Large intestine (tissue), 3 donors: ENCODE results near the gene NTM. TPM values are rescaled to one million over a fixed set of nuclear protein-coding genes. Genes with fewer than 3 reads are reported as not detected.

Experiments used
- DNase-seq, 2 donors: peaks; one replicate each; pipeline versions ENCODE4 v3.0.0 to v3.0.0-alpha.2; 2013
- H3K27ac ChIP-seq: one replicate; pipeline ENCODE4 v1.5.1; 2013; ENCODE audit warnings: low read length
- H3K27me3 ChIP-seq: 2 replicates; pipeline ENCODE4 v1.6.1; 2013; ENCODE audit warnings: low read length; ENCODE audit not compliant: control insufficient read depth, insufficient read depth
- H3K36me3 ChIP-seq: 2 replicates; pipeline ENCODE4 v1.6.1; 2013; ENCODE audit warnings: low read length; ENCODE audit not compliant: control insufficient read depth, insufficient read depth
- H3K4me1 ChIP-seq: one replicate; pipeline ENCODE4 v1.6.1; 2013; ENCODE audit warnings: low read length; ENCODE audit not compliant: control insufficient read depth, insufficient read depth
- H3K4me3 ChIP-seq: one replicate; pipeline ENCODE4 v1.5.1; 2013; ENCODE audit warnings: low read length
- H3K9me3 ChIP-seq: one replicate; pipeline ENCODE4 v1.6.1; 2013; ENCODE audit warnings: mild to moderate bottlenecking, low read depth, low read length, moderate library complexity; ENCODE audit not compliant: control insufficient read depth
- WGBS: methylation state at CpG from one replicate; pipeline ENCODE4 v1.1.5; 2013; ENCODE audit warnings: low lambda C conversion rate; ENCODE audit not compliant: insufficient coverage; 5-methylcytosine and 5-hydroxymethylcytosine counted together
- polyA plus RNA-seq: library from polyadenylated mRNA; unstranded; fragments of 120-200 nt; gene quantifications from one replicate; pipeline ENCODE4 v1.2.1, GENCODE V29; 2013

Gene NTM
- polyA plus RNA-seq, 1 donor, result 17.2 TPM

GRCh38 chr11:131894615-131895544 is 524.5 kb downstream of the NTM start:
- no peak overlapping the region for H3K4me3 ChIP-seq
- peaks cover 4% of the 10 kb centered on the region for H3K4me1 ChIP-seq
- H3K36me3 ChIP-seq, result no peaks in the 10 kb centered on the region
- H3K27me3 ChIP-seq, result no peaks in the 10 kb centered on the region
- no peak overlapping the region for H3K27ac ChIP-seq
- DNase-seq, result no peak
- H3K9me3 ChIP-seq, result no peaks in the 10 kb centered on the region
- 100% methylated on average over 1 of the region's 10 CpGs for WGBS

- WGBS, result no CpG with 5 or more reads among the region's 2 CpGs
- DNase-seq, result no peak
Observed at GRCh38 chr11:131895865-131896264, 525.5 kb downstream of the NTM start.

GRCh38 chr11:131896978-131897615 is 526.7 kb downstream of the NTM start:
- no peak overlapping the region for H3K27ac ChIP-seq
- H3K4me3 ChIP-seq, result no peak overlapping the region
- no peaks in the 10 kb centered on the region for H3K36me3 ChIP-seq
- H3K27me3 ChIP-seq, result no peaks in the 10 kb centered on the region
- H3K9me3 ChIP-seq, result no peaks in the 10 kb centered on the region
- H3K4me1 ChIP-seq, result no peaks in the 10 kb centered on the region
- no peak for DNase-seq
- no CpG with 5 or more reads among the region's 8 CpGs for WGBS

More at GRCh38 chr11:131895865-131896264, 525.5 kb downstream of the NTM start:
- no peaks in the 10 kb centered on the region for H3K4me1 ChIP-seq
- no peaks in the 10 kb centered on the region for H3K27me3 ChIP-seq
- no peaks in the 10 kb centered on the region for H3K9me3 ChIP-seq
- no peaks in the 10 kb centered on the region for H3K36me3 ChIP-seq
- no peak overlapping the region for H3K4me3 ChIP-seq
- no peak overlapping the region for H3K27ac ChIP-seq

GRCh38 chr11:131897956-131898355 is 527.5 kb downstream of the NTM start:
- no peaks in the 10 kb centered on the region for H3K36me3 ChIP-seq
- H3K4me3 ChIP-seq, result no peak overlapping the region
- H3K9me3 ChIP-seq, result no peaks in the 10 kb centered on the region
- no peaks in the 10 kb centered on the region for H3K27me3 ChIP-seq
- DNase-seq, result no peak
- H3K27ac ChIP-seq, result no peak overlapping the region
- 73% methylated on average over 4 of the region's 5 CpGs for WGBS
- H3K4me1 ChIP-seq, result no peaks in the 10 kb centered on the region

GRCh38 chr11:131898949-131899348 is 528.5 kb downstream of the NTM start:
- Histone ChIP-seq H3K27ac (no peak overlapping the region), H3K36me3 (no peaks in the 10 kb centered on the region), H3K9me3 (no peaks in the 10 kb centered on the region), H3K4me1 (no peaks in the 10 kb centered on the region), H3K27me3 (no peaks in the 10 kb centered on the region), H3K4me3 (no peak overlapping the region)
- WGBS, result 86% methylated on average over 4 of the region's 7 CpGs
- no peak for DNase-seq

- Histone ChIP-seq H3K4me1 (no peaks in the 10 kb centered on the region), H3K27me3 (no peaks in the 10 kb centered on the region), H3K36me3 (no peaks in the 10 kb centered on the region), H3K4me3 (no peak overlapping the region), H3K27ac (no peak overlapping the region), H3K9me3 (no peaks in the 10 kb centered on the region)
- DNase-seq, result no peak
- WGBS, result 72% methylated on average over 2 of the region's 6 CpGs
Observed at GRCh38 chr11:131899950-131900580, 529.6 kb downstream of the NTM start.

GRCh38 chr11:131902421-131902820 is 532.0 kb downstream of the NTM start:
- H3K27ac ChIP-seq, result no peak overlapping the region
- peaks cover 4% of the 10 kb centered on the region for H3K27me3 ChIP-seq
- DNase-seq, result no peak
- H3K36me3 ChIP-seq, result no peaks in the 10 kb centered on the region
- 14% methylated on average over 1 of the region's 1 CpG for WGBS
- H3K9me3 ChIP-seq, result no peaks in the 10 kb centered on the region
- no peak overlapping the region for H3K4me3 ChIP-seq
- no peaks in the 10 kb centered on the region for H3K4me1 ChIP-seq

GRCh38 chr11:131903074-131903473 is 532.7 kb downstream of the NTM start:
- Histone ChIP-seq H3K9me3 (no peaks in the 10 kb centered on the region), H3K27ac (no peak overlapping the region), H3K4me3 (no peak overlapping the region), H3K36me3 (no peaks in the 10 kb centered on the region), H3K4me1 (no peaks in the 10 kb centered on the region), H3K27me3 (peaks cover 10% of the 10 kb centered on the region)
- 100% methylated on average over 2 of the region's 5 CpGs for WGBS
- no peak for DNase-seq

GRCh38 chr11:131904756-131905155 is 534.3 kb downstream of the NTM start:
- H3K27me3 ChIP-seq, result peaks cover 25% of the 10 kb centered on the region
- no peak overlapping the region for H3K4me3 ChIP-seq
- H3K27ac ChIP-seq, result no peak overlapping the region
- H3K36me3 ChIP-seq, result no peaks in the 10 kb centered on the region
- no peaks in the 10 kb centered on the region for H3K9me3 ChIP-seq
- no peaks in the 10 kb centered on the region for H3K4me1 ChIP-seq
- DNase-seq, result no peak
- no CpG with 5 or more reads among the region's 3 CpGs for WGBS

GRCh38 chr11:131906963-131907362 is 536.5 kb downstream of the NTM start:
- H3K27me3 ChIP-seq, result peaks cover 41% of the 10 kb centered on the region
- H3K4me1 ChIP-seq, result no peaks in the 10 kb centered on the region
- WGBS, result 71% methylated on average over 1 of the region's 4 CpGs

More at GRCh38 chr11:131906963-131907362, 536.5 kb downstream of the NTM start:
- Histone ChIP-seq H3K9me3 (no peaks in the 10 kb centered on the region), H3K27ac (no peak overlapping the region), H3K36me3 (no peaks in the 10 kb centered on the region), H3K4me3 (no peak overlapping the region)
- DNase-seq, result no peak
